Retina (tissue), 1 donor: ENCODE results near the gene ASCC1.
"Not testable (repeated sequence)": the region's sequence is repeated elsewhere in the genome, so short reads cannot be mapped to it uniquely, and the experiment has no call there.

Source experiments
- DNase-seq: peaks from one replicate; pipeline ENCODE4 v3.0.0-alpha.2; 2016

ASCC1 gene

GRCh38 chr10:72123616-72124015 is 92.5 kb downstream of the ASCC1 start:
- no peak for DNase-seq

- DNase-seq, result no peak
Observed at GRCh38 chr10:72122221-72122620, 93.9 kb downstream of the ASCC1 start.

GRCh38 chr10:72121389-72121788 is 94.7 kb downstream of the ASCC1 start:
- no peak for DNase-seq

GRCh38 chr10:72116372-72116771 is 99.7 kb downstream of the ASCC1 start:
- no peak for DNase-seq

GRCh38 chr10:72114706-72115450 is 101.2 kb downstream of the ASCC1 start:
- no peak for DNase-seq

- no peak for DNase-seq
Observed at GRCh38 chr10:72110673-72111401, 105.2 kb downstream of the ASCC1 start.

GRCh38 chr10:72109636-72110157 is 106.4 kb downstream of the ASCC1 start:
- DNase-seq, result no peak

- no peak for DNase-seq
Observed at GRCh38 chr10:72108830-72109635, 107.0 kb downstream of the ASCC1 start.

- DNase-seq, result not testable (repeated sequence)
Observed at GRCh38 chr10:72108004-72108370, 108.1 kb downstream of the ASCC1 start.

GRCh38 chr10:72107325-72108003 is 108.6 kb downstream of the ASCC1 start:
- DNase-seq, result no peak

- no peak for DNase-seq
Observed at GRCh38 chr10:72106896-72107295, 109.2 kb downstream of the ASCC1 start.

GRCh38 chr10:72106154-72106849 is 109.8 kb downstream of the ASCC1 start:
- DNase-seq, result no peak

- DNase-seq, result no peak
Observed at GRCh38 chr10:72105710-72106109, 110.4 kb downstream of the ASCC1 start.

- DNase-seq, result no peak
Observed at GRCh38 chr10:72105098-72105475, 111.0 kb downstream of the ASCC1 start.

GRCh38 chr10:72104472-72105097 is 111.5 kb downstream of the ASCC1 start:
- DNase-seq, result no peak

GRCh38 chr10:72099600-72099921 is 116.5 kb downstream of the ASCC1 start:
- no peak for DNase-seq

- DNase-seq, result no peak
Observed at GRCh38 chr10:72098836-72099599, 117.1 kb downstream of the ASCC1 start.

- DNase-seq, result no peak
Observed at GRCh38 chr10:72098301-72098835, 117.7 kb downstream of the ASCC1 start.

- DNase-seq, result no peak
Observed at GRCh38 chr10:72097448-72098300, 118.4 kb downstream of the ASCC1 start.
